ENCODE measurements around the gene ZNF143. TPM values are rescaled to one million over a fixed set of nuclear protein-coding genes. Genes with fewer than 3 reads are reported as not detected.

Gene ZNF143
- total RNA-seq, 3 donors from 2014 or later (not counting 1 experiment from before 2014, with no cell fraction given), result 27.4 to 32.7 (median 32.6) TPM

DNA sequence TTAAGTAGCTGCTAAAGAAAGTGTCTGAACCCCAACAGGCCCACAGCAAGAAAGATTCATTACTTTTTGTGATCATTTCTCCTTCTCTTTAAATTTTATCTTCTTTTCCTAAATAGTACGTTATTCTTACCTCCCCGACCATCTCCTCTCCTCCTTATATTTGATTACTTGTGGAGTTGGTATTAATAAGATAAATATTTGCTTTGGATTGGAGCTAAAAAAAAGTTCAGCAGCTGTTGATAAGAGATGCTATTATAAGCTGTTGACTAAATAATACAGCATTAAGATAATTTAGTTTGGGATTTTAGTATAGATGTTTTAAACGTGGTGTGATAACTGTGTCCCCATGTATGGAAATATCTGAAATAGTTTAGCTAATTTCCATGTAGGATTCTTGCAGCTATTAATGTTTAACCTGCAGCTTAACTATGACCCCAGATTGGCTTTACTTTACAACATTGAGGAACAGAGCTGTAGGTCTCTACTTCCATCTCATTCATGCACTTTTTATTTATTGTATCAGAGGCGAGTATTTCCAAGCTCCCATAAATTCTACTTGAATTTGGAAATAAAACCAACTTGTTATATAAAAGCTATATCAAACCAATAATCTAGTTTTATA is 37.8 kb downstream of the ZNF143 start:
- peaks cover 72% of the 10 kb centered on the region for H3K36me3 ChIP-seq (ENCODE audit: control insufficient read depth, insufficient read depth, low read length)
- 86% methylated on average over 1 of the region's 4 CpGs for WGBS (ENCODE audit: insufficient coverage)
- no peak for DNase-seq
- no peaks in the 10 kb centered on the region for H3K9me3 ChIP-seq (ENCODE audit: control insufficient read depth, insufficient read depth, low read length)
- intact Hi-C loops (cut with micrococcal nuclease), result no loop called here
- Mint-ChIP-seq H3K36me3 (peaks cover 28% of the 10 kb centered on the region), H3K27me3 (ENCODE audit: low read depth in 2 of 2) (no peaks in the 10 kb centered on the region), H3K4me1 (peaks cover 12 to 13% of the 10 kb centered on the region in 2 donors), H3K4me3 (no peak overlapping the region), H3K9me3 (no peaks in the 10 kb centered on the region), H3K27ac (no peak overlapping the region)
- H3K4me1 ChIP-seq (ENCODE audit: control insufficient read depth, insufficient read depth, low read length), result peaks cover 5% of the 10 kb centered on the region
- ATAC-seq, result no peak
- no peaks in the 10 kb centered on the region for H3K27me3 ChIP-seq (ENCODE audit: control insufficient read depth, insufficient read depth, low read length)
- H3K27ac ChIP-seq (ENCODE audit: low read length), result no peak overlapping the region
- TF ChIP-seq, protein P1, sequence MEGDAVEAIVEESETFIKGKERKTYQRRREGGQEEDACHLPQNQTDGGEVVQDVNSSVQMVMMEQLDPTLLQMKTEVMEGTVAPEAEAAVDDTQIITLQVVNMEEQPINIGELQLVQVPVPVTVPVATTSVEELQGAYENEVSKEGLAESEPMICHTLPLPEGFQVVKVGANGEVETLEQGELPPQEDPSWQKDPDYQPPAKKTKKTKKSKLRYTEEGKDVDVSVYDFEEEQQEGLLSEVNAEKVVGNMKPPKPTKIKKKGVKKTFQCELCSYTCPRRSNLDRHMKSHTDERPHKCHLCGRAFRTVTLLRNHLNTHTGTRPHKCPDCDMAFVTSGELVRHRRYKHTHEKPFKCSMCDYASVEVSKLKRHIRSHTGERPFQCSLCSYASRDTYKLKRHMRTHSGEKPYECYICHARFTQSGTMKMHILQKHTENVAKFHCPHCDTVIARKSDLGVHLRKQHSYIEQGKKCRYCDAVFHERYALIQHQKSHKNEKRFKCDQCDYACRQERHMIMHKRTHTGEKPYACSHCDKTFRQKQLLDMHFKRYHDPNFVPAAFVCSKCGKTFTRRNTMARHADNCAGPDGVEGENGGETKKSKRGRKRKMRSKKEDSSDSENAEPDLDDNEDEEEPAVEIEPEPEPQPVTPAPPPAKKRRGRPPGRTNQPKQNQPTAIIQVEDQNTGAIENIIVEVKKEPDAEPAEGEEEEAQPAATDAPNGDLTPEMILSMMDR (IDR thresholded peaks at IDR 0.05), result no peak
- H3K4me3 ChIP-seq (ENCODE audit: low read length), result no peak overlapping the region

DNA sequence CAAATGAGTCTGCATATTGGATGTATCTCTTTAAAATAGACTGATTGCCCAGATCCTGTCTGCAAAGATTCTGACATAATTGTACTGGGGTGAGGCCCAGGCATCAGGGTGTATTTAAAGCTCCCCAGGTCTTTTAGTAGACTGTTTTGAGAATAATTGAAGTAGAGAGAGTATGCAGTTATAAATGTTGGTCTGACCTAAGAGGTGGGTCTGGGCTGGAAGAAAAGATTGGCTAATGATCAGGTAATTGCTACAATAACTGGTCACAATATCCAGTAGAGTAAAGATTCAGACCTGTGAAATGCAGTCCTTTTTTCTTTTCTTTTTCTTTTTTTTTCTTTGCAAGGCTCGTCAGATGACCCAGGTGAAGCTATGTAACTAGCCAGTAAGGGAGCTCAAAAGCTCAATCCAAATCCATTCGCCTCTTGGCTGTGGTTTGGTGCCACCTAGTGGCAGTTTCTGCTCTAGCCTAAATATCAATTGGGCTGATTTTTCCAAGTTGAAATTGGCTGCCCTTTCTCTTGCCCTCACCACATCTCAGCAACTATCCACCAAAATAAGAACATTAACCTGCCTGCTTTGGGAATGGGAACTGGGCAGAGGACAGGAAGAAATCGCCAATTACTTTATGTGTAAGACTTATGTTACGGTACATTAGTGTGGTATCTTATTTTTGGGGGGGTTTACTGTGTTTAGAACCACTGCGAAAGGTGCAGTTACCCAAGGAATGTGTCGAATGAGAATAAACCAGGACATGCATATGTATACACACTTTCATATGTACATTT is 45.9 kb downstream of the ZNF143 start:
- peaks cover 7% of the 10 kb centered on the region for H3K4me1 ChIP-seq (ENCODE audit: control insufficient read depth, insufficient read depth, low read length)
- no peaks in the 10 kb centered on the region for H3K27me3 Mint-ChIP-seq (ENCODE audit: low read depth in 2 of 2)
- no peak overlapping the region for H3K27ac ChIP-seq (ENCODE audit: low read length)
- no peak overlapping the region for H3K27ac Mint-ChIP-seq
- TF ChIP-seq, protein P1 (IDR thresholded peaks at IDR 0.05), result peak; percentile 93
- H3K4me3 ChIP-seq (ENCODE audit: low read length), result no peak overlapping the region
- ATAC-seq, result peak; percentile 62 to 75 (median 73)
- peak; percentile 62 to 87 for DNase-seq
- peaks cover 15% of the 10 kb centered on the region for H3K36me3 ChIP-seq (ENCODE audit: control insufficient read depth, insufficient read depth, low read length)
- peaks cover 18 to 22% of the 10 kb centered on the region in 2 donors for H3K4me1 Mint-ChIP-seq
- H3K4me3 Mint-ChIP-seq, result no peak overlapping the region
- no peaks in the 10 kb centered on the region for H3K9me3 Mint-ChIP-seq
- no peaks in the 10 kb centered on the region for H3K9me3 ChIP-seq (ENCODE audit: control insufficient read depth, insufficient read depth, low read length)
- WGBS (ENCODE audit: insufficient coverage), result 59% methylated on average over 6 of the region's 6 CpGs
- intact Hi-C loops (cut with micrococcal nuclease), result loop anchor here (1.0 to 5.0 kb wide), 3 partner anchors 44 to 491 kb away; partner anchors contain the start of gene ZNF143
- peaks cover 14% of the 10 kb centered on the region for H3K36me3 Mint-ChIP-seq
- H3K27me3 ChIP-seq (ENCODE audit: control insufficient read depth, insufficient read depth, low read length), result no peaks in the 10 kb centered on the region

DNA sequence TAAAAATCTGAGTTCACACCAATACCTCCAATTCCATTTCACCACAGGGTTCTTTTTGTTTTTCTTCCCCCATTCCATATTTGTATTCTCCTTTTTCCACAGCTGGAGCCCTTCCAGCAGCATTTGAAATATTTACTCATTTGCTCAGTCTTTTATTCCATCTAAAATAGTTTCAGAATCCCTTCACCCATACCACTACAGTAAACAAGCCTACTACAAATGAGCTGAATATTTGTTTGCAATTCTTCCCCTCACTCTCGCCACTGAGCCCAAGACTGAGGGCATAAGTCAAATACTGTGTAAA is 46.4 kb downstream of the ZNF143 start:
- Histone ChIP-seq H3K36me3 (ENCODE audit: control insufficient read depth, insufficient read depth, low read length) (peaks cover 18% of the 10 kb centered on the region), H3K4me3 (ENCODE audit: low read length) (no peak overlapping the region), H3K4me1 (ENCODE audit: control insufficient read depth, insufficient read depth, low read length) (peaks cover 7% of the 10 kb centered on the region), H3K27ac (ENCODE audit: low read length) (no peak overlapping the region), H3K27me3 (ENCODE audit: control insufficient read depth, insufficient read depth, low read length) (no peaks in the 10 kb centered on the region), H3K9me3 (ENCODE audit: control insufficient read depth, insufficient read depth, low read length) (no peaks in the 10 kb centered on the region)
- intact Hi-C loops (cut with micrococcal nuclease), result loop anchor here (5.0 kb wide), 1 partner anchor 45 kb away; the partner anchor contains the start of gene ZNF143
- Mint-ChIP-seq H3K27me3 (ENCODE audit: low read depth in 2 of 2) (no peaks in the 10 kb centered on the region), H3K36me3 (peaks cover 14% of the 10 kb centered on the region), H3K9me3 (no peaks in the 10 kb centered on the region), H3K27ac (no peak overlapping the region), H3K4me1 (peaks cover 18 to 22% of the 10 kb centered on the region in 2 donors), H3K4me3 (no peak overlapping the region)
- ATAC-seq (no peak), DNase-seq (no peak)
- TF ChIP-seq, protein P1 (IDR thresholded peaks at IDR 0.05), result no peak
- WGBS (ENCODE audit: insufficient coverage), result no CpG with 5 or more reads among the region's 1 CpG

All from natural killer cell (primary cell).